ENCODE data around the gene BCL2L13. TPM values are rescaled to one million over a fixed set of nuclear protein-coding genes. Genes with fewer than 3 reads are reported as not detected.

The BCL2L13 gene
- total RNA-seq, 1 donor from 2014 or later, result 26.0 TPM

DNA sequence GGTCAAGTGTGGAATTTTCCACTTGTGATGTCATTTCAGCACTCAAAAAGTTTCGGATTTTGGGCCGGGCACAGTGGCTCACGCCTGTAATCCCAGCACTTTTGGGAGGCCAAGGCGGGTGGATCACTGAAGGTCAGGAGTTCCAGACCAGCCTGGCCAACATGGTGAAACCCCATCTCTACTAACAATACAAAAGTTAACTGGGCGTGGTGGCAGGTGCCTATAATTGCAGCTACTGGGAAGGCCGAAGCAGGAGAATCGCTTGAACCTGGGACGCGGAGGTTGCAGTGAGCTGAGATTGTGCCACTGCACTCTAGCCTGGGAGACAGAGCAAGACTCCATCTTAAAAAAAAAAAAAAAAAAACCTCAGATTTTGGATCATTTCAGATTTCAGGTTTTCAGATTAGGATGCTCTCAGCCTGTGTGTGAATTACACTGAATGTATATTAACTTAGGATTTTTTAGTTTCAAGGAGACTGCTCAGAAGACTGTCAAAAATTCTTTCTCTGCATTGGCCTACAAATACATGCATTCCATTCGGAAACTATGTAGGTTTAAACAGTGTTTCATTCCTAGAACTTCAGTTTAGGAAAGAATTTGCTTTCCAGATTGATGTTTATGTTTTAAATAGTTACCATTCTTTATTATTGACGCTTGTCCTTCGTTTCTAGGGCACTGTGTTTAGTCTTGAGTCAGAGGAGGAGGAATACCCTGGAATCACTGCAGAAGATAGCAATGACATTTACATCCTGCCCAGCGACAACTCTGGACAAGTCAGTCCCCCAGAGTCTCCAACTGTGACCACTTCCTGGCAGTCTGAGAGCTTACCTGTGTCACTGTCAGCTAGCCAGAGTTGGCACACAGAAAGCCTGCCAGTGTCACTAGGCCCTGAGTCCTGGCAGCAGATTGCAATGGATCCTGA is 87.7 kb downstream of the BCL2L13 start:
- DNase-seq (ENCODE audit: low read depth in 2 of 2), result no peak

GRCh38 chr22:17726928-17727897 is 88.7 kb downstream of the BCL2L13 start:
- no peak for DNase-seq (ENCODE audit: low read depth in 2 of 2)

DNA sequence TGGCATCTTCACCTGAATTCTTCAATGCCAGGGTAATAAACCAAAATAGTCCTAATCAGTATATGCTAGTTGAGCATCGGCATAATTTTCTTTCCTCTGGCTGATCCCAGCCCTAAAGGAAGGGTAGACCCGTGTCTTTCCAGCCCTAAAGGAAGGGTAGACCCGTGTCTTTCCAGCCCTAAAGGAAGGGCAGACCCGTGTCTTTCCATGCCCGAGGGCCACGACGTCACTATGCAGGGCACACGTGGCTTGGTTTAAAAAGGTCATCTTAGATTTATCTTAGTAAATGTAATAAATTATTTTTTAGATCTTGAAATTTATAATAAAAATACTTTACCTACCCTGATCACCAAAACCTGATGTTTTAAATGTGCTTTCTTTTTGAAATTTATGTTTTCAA is 90.2 kb downstream of the BCL2L13 start:
- DNase-seq (ENCODE audit: low read depth in 2 of 2), result no peak

DNA sequence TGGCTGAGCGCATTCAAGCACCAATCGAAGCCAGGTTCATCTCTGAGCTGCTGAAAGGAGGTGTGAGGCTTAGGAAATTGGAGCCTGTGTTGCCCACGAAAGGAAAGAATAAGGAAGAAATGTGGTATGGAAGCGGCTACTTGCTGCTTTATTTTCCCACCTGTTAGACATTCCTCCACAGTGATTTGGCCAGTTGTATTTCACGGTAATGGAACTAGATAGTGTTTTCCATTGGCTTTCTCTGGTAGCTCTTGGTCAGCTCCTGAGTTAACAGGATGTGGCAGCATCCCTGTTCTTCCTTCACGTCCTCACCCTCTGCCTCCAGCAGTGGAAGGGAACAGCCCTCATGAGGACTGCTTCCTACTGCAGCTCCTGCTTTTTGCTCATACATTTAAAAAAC is 91.0 kb downstream of the BCL2L13 start:
- DNase-seq (ENCODE audit: low read depth in 2 of 2), result no peak

GRCh38 chr22:17732251-17732854 is 93.8 kb downstream of the BCL2L13 start:
- DNase-seq (ENCODE audit: low read depth in 2 of 2), result no peak

GRCh38 chr22:17733466-17733865 is 94.9 kb downstream of the BCL2L13 start:
- peak in 1 of 2 donors; percentile 30 for DNase-seq (ENCODE audit: low read depth in 2 of 2)

GRCh38 chr22:17734187-17734586 is 95.6 kb downstream of the BCL2L13 start:
- peak in 1 of 2 donors; percentile 80 for DNase-seq (ENCODE audit: low read depth in 2 of 2)

DNA sequence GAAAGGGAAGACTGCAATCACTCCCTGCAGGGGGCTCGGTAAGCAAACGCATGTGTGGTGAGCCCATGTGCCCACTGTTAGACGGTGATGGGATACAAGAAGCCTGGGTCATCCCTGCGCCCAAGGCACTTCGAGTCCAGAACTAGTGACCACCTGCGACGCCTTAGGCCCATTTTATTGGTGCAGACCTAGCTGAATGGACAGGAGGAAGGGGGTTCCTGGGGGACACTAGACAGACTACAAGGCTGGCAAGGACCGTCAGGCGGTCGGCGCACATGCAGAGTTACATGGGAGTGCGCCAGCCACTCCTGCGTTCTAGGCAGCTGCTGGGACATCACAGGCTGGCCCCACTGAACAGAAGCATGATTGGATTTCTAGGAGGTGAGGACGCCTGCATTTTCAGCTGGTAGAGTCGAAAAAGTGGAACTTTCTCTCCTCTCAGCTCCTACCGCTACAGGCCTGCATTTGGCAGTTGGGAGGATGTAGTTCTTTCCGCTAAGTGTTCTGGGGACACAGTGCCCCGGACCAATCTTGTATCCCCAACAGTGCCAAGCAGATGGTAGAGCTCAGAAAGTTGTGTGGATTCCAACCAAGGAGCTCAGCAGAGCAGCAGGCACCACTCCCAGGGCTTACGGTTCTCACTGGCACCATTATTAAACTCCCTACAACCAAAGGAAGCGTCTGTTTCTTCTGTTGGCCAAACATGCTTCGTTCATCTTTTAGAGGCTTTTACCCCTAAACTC is 100.0 kb downstream of the BCL2L13 start:
- DNase-seq (ENCODE audit: low read depth in 2 of 2), result no peak

- no peak for DNase-seq (ENCODE audit: low read depth in 2 of 2)
Observed at GRCh38 chr22:17739196-17739975, 100.8 kb downstream of the BCL2L13 start.

DNA sequence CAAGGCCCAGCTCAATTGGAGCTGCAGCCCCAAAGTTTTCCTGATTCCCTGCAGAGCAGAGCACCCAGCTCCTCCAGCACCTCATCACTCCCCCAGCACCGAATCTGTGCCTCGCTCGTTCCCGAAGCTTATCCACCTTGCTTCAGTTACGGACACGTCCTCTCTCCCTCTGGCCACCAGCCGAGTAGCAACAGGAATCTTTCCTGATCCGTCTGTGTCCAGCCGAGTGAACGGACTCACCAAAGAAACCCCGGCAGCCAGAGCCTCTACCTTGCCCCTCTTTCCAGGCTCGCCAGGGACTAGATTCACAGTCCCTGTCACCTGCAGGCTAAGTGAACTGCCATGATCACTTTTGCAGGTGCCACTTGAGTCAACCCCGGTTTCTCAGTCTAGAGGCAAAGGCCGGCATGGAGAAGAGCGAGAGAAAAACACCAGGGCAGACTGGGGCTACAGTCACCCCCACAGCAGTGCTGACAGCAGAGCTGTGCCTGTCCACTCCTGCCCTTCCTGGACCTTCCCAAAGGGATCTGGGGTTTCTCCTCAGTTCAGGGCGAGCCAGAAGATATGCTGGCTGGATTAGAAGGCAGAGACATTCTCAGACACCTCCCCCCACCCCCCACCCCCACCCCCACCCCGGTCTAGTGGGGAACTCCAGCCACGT is 103.4 kb downstream of the BCL2L13 start:
- DNase-seq (ENCODE audit: low read depth in 2 of 2), result no peak

- DNase-seq (ENCODE audit: low read depth in 2 of 2), result peak; percentile 69 to 77
Observed at GRCh38 chr22:17742527-17742902, 104.0 kb downstream of the BCL2L13 start.

- DNase-seq (ENCODE audit: low read depth in 2 of 2), result peak; percentile 25 to 71
Observed at GRCh38 chr22:17743661-17744411, 105.3 kb downstream of the BCL2L13 start.

DNA sequence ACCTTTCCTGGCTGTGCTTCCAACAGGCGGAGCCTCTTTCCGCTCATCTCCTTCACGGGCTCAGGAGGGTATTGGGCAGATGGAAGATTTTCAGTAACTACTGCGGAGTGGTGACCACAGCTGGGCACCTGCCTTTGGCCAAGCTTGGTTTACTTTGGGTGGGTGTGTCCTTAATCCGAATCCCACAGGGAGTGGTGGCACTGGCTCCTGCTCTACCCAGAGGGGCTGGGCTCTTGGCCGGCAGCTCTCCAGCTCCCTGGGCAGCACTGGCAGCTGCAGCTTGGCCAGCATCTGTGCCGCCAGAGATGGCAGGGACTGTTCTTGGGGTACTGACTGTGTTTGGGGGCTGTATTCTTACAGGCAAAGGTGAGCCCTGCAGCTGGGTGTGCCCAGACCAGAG is 105.9 kb downstream of the BCL2L13 start:
- no peak for DNase-seq (ENCODE audit: low read depth in 2 of 2)

DNA sequence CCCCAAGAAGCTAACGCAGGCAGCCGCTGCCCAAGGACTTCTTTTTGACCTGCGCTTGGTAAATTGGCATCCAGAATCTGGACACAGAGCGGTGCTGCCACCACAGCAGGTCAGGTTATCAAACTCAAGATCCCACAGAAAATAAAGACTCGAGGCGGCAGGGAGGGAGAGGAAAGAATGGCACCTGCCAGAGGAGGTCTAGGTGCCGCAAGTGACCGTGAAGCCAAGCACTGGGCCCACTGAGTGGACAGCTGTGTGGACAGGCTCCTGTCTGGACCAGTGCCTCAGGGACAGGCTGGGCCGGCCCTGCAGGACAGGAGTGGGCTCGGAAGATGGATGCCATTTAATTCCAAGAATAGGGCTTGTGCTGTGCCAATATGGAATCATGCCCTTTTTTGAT is 108.4 kb downstream of the BCL2L13 start:
- no peak for DNase-seq (ENCODE audit: low read depth in 2 of 2)

DNA sequence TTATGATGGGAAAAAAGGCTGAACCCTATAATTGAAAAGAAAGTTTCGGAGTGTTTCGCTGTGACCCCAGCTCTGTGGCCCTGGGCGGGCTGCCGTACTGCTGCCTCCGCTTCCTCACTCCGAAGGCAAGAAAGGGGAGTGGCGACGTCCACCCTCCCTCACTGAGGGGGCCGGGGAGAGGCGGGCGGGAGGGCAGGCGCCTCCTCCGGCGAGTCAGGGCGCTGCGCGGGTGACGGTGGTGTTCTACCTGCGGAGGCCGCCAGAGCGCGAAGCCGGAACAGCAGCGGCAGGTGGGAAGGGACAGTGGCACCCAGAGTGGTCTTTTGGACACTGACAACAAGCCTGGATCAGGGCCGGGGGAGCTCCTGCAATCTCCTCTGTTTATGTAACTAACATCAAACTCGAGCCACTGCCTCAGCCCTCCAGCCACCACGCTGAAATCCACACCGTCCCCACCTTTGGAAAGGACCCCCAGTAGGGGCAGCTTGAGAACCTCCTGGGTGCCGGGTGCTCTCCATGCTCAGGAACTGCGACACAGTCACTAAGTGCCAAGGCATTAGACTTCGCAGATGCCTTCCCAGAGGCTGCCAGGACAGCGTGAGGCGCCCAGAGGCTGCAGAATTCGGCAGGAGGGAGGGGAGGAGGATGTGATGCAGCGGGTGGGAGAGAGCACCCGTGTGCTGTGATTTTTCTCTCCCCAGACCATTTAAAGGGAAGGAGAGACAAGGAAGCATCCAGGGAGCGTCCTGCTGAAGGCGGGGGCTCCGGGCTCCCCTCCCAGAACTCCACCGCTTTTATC is 110.2 kb downstream of the BCL2L13 start:
- no peak for DNase-seq (ENCODE audit: low read depth in 2 of 2)

- DNase-seq (ENCODE audit: low read depth in 2 of 2), result no peak
Observed at GRCh38 chr22:17749605-17750395, 111.2 kb downstream of the BCL2L13 start.

- no peak for DNase-seq (ENCODE audit: low read depth in 2 of 2)
Observed at GRCh38 chr22:17751596-17751995, 113.0 kb downstream of the BCL2L13 start.
